Cardiac fibroblast (primary cell): Measurements from ENCODE around the gene AARS1.
"Not testable (repeated sequence)": the region's sequence is repeated elsewhere in the genome, so short reads cannot be mapped to it uniquely, and the experiment has no call there.

ENCODE experiments used
- DNase-seq, 2 donors: peaks; one replicate each; pipeline versions ENCODE4 v3.0.0 to v3.0.0-alpha.2; 2010; ENCODE audit warnings: low read depth in 2 of 2
- H3K4me3 ChIP-seq, 2 donors: replicated peaks in 1 of 2; 1 replicate in 1 of 2; 2 replicates in 1 of 2; pipeline ENCODE4 v1.5.1; 2011; ENCODE audit warnings: low read depth in 2 of 2, low read length in 2 of 2, mild to moderate bottlenecking in 2 of 2, moderate library complexity in 1 of 2
- CTCF ChIP-seq: IDR thresholded peaks from one replicate; pipeline ENCODE4 v1.5.1; 2011; ENCODE audit warnings: low read depth, mild to moderate bottlenecking, low read length, inconsistent platforms

AARS1 gene

GRCh38 chr16:70250748-70251628 lies 38.3 kb downstream of the AARS1 start:
- H3K4me3 ChIP-seq = peak overlapping the region; percentile 41 to 58
- no peak for TF ChIP-seq CTCF
- peak; percentile 47 to 52 for DNase-seq

GRCh38 chr16:70249697-70250096 lies 39.6 kb downstream of the AARS1 start:
- not testable (repeated sequence) for DNase-seq, H3K4me3 ChIP-seq

- H3K4me3 ChIP-seq, DNase-seq: not testable (repeated sequence)
Observed at GRCh38 chr16:70238773-70239172, 50.5 kb downstream of the AARS1 start.

- peak in 1 of 2 donors; percentile 11 for DNase-seq
- not testable (repeated sequence) for H3K4me3 ChIP-seq
Observed at GRCh38 chr16:70231831-70232230, 57.5 kb downstream of the AARS1 start.

- DNase-seq, H3K4me3 ChIP-seq: not testable (repeated sequence)
Observed at GRCh38 chr16:70226024-70226423, 63.3 kb downstream of the AARS1 start.

GRCh38 chr16:70225430-70225829 lies 63.9 kb downstream of the AARS1 start:
- H3K4me3 ChIP-seq, DNase-seq: not testable (repeated sequence)

GRCh38 chr16:70224645-70225044 lies 64.7 kb downstream of the AARS1 start:
- H3K4me3 ChIP-seq, DNase-seq: not testable (repeated sequence)

GRCh38 chr16:70223971-70224513 lies 65.3 kb downstream of the AARS1 start:
- not testable (repeated sequence) for DNase-seq, H3K4me3 ChIP-seq

- not testable (repeated sequence) for DNase-seq, H3K4me3 ChIP-seq
Observed at GRCh38 chr16:70223216-70223615, 66.1 kb downstream of the AARS1 start.

GRCh38 chr16:70222574-70222973 lies 66.7 kb downstream of the AARS1 start:
- not testable (repeated sequence) for H3K4me3 ChIP-seq, DNase-seq

GRCh38 chr16:70218586-70218985 lies 70.7 kb downstream of the AARS1 start:
- not testable (repeated sequence) for H3K4me3 ChIP-seq, DNase-seq

- not testable (repeated sequence) for DNase-seq, H3K4me3 ChIP-seq
Observed at GRCh38 chr16:70206382-70206781, 82.9 kb downstream of the AARS1 start.

- not testable (repeated sequence) for DNase-seq, H3K4me3 ChIP-seq
Observed at GRCh38 chr16:70204668-70205405, 84.5 kb downstream of the AARS1 start.

- DNase-seq, H3K4me3 ChIP-seq: not testable (repeated sequence)
Observed at GRCh38 chr16:70204010-70204409, 85.3 kb downstream of the AARS1 start.

- peak in 1 of 2 donors; percentile 2 for DNase-seq
Observed at GRCh38 chr16:70203508-70203907, 85.8 kb downstream of the AARS1 start.

More at GRCh38 chr16:70203508-70203907, 85.8 kb downstream of the AARS1 start:
- H3K4me3 ChIP-seq = not testable (repeated sequence)
